HepG2 (cell line): ENCODE data around the gene CRYZL1. TPM values are rescaled to one million over a fixed set of nuclear protein-coding genes. Genes with fewer than 3 reads are reported as not detected.
A peak's percentile ranks its signal among the peaks of the same experiment; 100 is the strongest.

ENCODE experiments used
- CHCHD3 ChIP-seq: sonication (generic); formaldehyde crosslinking; IDR thresholded peaks from 2 replicates; pipeline ENCODE4 v1.8.0; 2022; ENCODE audit warnings: mild to moderate bottlenecking, missing genetic modification reagents, moderate library complexity
- CREB1 ChIP-seq, 2 experiments: fragments of 450-650 bp in 1 of 2; IDR thresholded peaks; 2 replicates each; pipeline ENCODE4 v1.6.1; 2016 to 2017; ENCODE audit warnings: control low read depth in 1 of 2, mild to moderate bottlenecking in 1 of 2, missing compliant biosample characterization in 1 of 2, missing genetic modification characterization in 1 of 2
- FOXA1 ChIP-seq, 2 experiments: fragments of 450-650 bp in 1 of 2; sonication (generic) in 1 of 2; formaldehyde crosslinking in 1 of 2; IDR thresholded peaks; 2 replicates each; pipeline versions ENCODE4 v1.4.0 to v1.6.1; 2016 to 2020; ENCODE audit warnings: missing genetic modification reagents in 1 of 2
- FOXP1 ChIP-seq, 2 experiments: fragments of 450-650 bp in 1 of 2; IDR thresholded peaks; 2 replicates each; pipeline ENCODE4 v1.6.1; 2017 to 2018; ENCODE audit warnings: antibody characterized with exemption in 1 of 2
- KDM2A ChIP-seq: sonication (generic); formaldehyde crosslinking; IDR thresholded peaks from 2 replicates; pipeline ENCODE4 v1.4.0; 2020; ENCODE audit warnings: low read depth, missing genetic modification reagents, borderline replicate concordance
- MED1 ChIP-seq: sonication (generic); formaldehyde crosslinking; IDR thresholded peaks from 2 replicates; pipeline ENCODE4 v1.4.0; 2020; ENCODE audit warnings: missing genetic modification reagents
- PHF5A ChIP-seq: IDR thresholded peaks from one replicate; pipeline ENCODE4 v1.6.1; 2018; ENCODE audit warnings: low read depth, missing genetic modification reagents; ENCODE audit not compliant: unreplicated experiment
- RELA ChIP-seq: sonication (generic); formaldehyde crosslinking; IDR thresholded peaks from 2 replicates; pipeline ENCODE4 v1.4.0; 2020; ENCODE audit warnings: missing genetic modification reagents
- RFXAP ChIP-seq: sonication (generic); formaldehyde crosslinking; IDR thresholded peaks from 2 replicates; pipeline ENCODE4 v1.4.0; 2020; ENCODE audit warnings: missing genetic modification reagents, borderline replicate concordance
- SIX1 ChIP-seq: sonication (generic); formaldehyde crosslinking; IDR thresholded peaks from 2 replicates; pipeline ENCODE4 v1.4.0; 2020; ENCODE audit warnings: missing genetic modification reagents, borderline replicate concordance
- SOX5 ChIP-seq: IDR thresholded peaks from 2 replicates; pipeline ENCODE4 v1.6.1; 2016; ENCODE audit warnings: borderline replicate concordance
- TEAD3 ChIP-seq: optimal IDR thresholded peaks from 2 replicates; pipeline ENCODE3; 2016; ENCODE audit warnings: borderline replicate concordance
- ZBTB2 ChIP-seq: sonication (generic); formaldehyde crosslinking; IDR thresholded peaks from 2 replicates; pipeline ENCODE4 v1.8.0; 2022; ENCODE audit warnings: low read depth, missing genetic modification reagents
- ZBTB20 ChIP-seq: sonication (generic); formaldehyde crosslinking; IDR thresholded peaks from 2 replicates; pipeline ENCODE4 v1.8.1; 2023; ENCODE audit warnings: missing genetic modification reagents, low read depth, mild to moderate bottlenecking, borderline replicate concordance
- ZNF235 ChIP-seq: sonication (generic); formaldehyde crosslinking; IDR thresholded peaks from 2 replicates; pipeline ENCODE4 v1.8.1; 2023; ENCODE audit warnings: mild to moderate bottlenecking, missing genetic modification reagents, borderline replicate concordance
- ZSCAN30 ChIP-seq: sonication (generic); formaldehyde crosslinking; IDR thresholded peaks from 2 replicates; pipeline ENCODE4 v1.5.0; 2020; ENCODE audit warnings: mild to moderate bottlenecking, missing genetic modification reagents
- polyA plus RNA-seq, 8 experiments: library from polyadenylated mRNA; depleted of rRNA in 3 of 8; stranded (reverse) in 7 of 8; unstranded in 1 of 8; fragments of >200 nt; fragmentation: Illumina TruSeq in 4 of 8; extraction: Trizol in 4 of 8; gene quantifications; 2 replicates each; pipeline versions ENCODE4 v1.2.1 to v1.2.3, GENCODE V29; 2011 to 2016; ENCODE audit warnings: low read depth in 4 of 8, missing spikeins in 1 of 8, mixed read lengths in 1 of 8; ENCODE audit not compliant: insufficient read depth in 1 of 8
- total RNA-seq, 5 experiments: library from RNA; depleted of rRNA; stranded (reverse); fragments of >200 nt; fragmentation: Illumina TruSeq; extraction: Trizol; gene quantifications; 2 replicates each; pipeline ENCODE4 v1.2.3, GENCODE V29; 2016; ENCODE audit warnings: low read depth in 1 of 5
- TF ChIP-seq, protein P1 (sequence below): sonication (generic); formaldehyde crosslinking; IDR thresholded peaks from 2 replicates; pipeline ENCODE4 v1.4.0; 2020; ENCODE audit warnings: missing genetic modification reagents, borderline replicate concordance
- TF ChIP-seq, protein P2 (sequence below): IDR thresholded peaks from 2 replicates; pipeline ENCODE4 v1.6.1; 2016; ENCODE audit warnings: mild to moderate bottlenecking
- TF ChIP-seq, protein P3 (sequence below): IDR thresholded peaks from 2 replicates; pipeline ENCODE4 v1.4.0; 2020; ENCODE audit warnings: mild to moderate bottlenecking, missing genetic modification reagents

The CRYZL1 gene
- total and polyA plus RNA-seq, 2 of the 13 experiments (the other 11 are each of a cell fraction or from before 2014, with no cell fraction given), result 20.3 to 27.7 TPM

DNA sequence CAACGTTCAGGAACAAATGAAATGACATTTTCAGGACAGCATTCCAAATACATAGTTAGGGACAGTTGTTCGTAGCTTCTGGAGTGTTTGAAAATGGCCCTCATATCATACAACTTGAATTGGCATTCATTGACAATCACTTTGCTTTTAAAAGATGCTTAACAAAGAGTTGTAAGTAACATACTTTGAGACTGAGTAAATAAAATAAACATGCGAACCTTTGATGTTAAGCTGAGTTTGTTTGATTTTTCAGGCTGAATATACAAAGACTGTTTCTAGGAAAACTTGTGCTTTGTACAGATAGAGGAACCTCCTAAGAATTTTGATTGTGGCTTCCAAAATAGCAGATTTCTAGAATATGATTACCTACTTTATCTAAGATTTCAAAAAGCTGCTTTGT, 46.1 kb upstream of the CRYZL1 start (continued):
- TF ChIP-seq, protein P1, sequence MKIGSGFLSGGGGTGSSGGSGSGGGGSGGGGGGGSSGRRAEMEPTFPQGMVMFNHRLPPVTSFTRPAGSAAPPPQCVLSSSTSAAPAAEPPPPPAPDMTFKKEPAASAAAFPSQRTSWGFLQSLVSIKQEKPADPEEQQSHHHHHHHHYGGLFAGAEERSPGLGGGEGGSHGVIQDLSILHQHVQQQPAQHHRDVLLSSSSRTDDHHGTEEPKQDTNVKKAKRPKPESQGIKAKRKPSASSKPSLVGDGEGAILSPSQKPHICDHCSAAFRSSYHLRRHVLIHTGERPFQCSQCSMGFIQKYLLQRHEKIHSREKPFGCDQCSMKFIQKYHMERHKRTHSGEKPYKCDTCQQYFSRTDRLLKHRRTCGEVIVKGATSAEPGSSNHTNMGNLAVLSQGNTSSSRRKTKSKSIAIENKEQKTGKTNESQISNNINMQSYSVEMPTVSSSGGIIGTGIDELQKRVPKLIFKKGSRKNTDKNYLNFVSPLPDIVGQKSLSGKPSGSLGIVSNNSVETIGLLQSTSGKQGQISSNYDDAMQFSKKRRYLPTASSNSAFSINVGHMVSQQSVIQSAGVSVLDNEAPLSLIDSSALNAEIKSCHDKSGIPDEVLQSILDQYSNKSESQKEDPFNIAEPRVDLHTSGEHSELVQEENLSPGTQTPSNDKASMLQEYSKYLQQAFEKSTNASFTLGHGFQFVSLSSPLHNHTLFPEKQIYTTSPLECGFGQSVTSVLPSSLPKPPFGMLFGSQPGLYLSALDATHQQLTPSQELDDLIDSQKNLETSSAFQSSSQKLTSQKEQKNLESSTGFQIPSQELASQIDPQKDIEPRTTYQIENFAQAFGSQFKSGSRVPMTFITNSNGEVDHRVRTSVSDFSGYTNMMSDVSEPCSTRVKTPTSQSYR (CRISPR knock-in tag), result no peak
- TF ChIP-seq ZBTB20 (CRISPR knock-in tag) (no peak), ZNF235 (CRISPR knock-in tag) (no peak), RELA (no peak), MED1 (CRISPR knock-in tag) (no peak), CREB1 (IDR thresholded peaks at IDR 0.05) (no peak), CREB1 (CRISPR knock-in tag; IDR thresholded peaks at IDR 0.05) (peak; percentile 50; the same call in 1 of the 2 replicates), KDM2A (no peak), ZBTB2 (CRISPR knock-in tag) (no peak), ZSCAN30 (CRISPR knock-in tag) (no peak), PHF5A (no peak), FOXA1 (IDR thresholded peaks at IDR 0.05) (0 out of 2 replicates have a peak, but pooled peaks have one; percentile 52), FOXA1 (CRISPR knock-in tag; IDR thresholded peaks at IDR 0.05) (peak; percentile 88), CHCHD3 (CRISPR knock-in tag) (no peak), SOX5 (CRISPR knock-in tag) (peak; percentile 97), FOXP1 (IDR thresholded peaks at IDR 0.05) (no peak), FOXP1 (CRISPR knock-in tag; IDR thresholded peaks at IDR 0.05) (peak; percentile 91), SIX1 (CRISPR knock-in tag) (0 out of 2 replicates have a peak, but pooled peaks have one; percentile 17), RFXAP (no peak), TEAD3 (CRISPR knock-in tag) (peak; percentile 65)
- TF ChIP-seq, protein P2, sequence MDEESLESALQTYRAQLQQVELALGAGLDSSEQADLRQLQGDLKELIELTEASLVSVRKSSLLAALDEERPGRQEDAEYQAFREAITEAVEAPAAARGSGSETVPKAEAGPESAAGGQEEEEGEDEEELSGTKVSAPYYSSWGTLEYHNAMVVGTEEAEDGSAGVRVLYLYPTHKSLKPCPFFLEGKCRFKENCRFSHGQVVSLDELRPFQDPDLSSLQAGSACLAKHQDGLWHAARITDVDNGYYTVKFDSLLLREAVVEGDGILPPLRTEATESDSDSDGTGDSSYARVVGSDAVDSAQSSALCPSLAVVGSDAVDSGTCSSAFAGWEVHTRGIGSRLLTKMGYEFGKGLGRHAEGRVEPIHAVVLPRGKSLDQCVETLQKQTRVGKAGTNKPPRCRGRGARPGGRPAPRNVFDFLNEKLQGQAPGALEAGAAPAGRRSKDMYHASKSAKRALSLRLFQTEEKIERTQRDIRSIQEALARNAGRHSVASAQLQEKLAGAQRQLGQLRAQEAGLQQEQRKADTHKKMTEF (CRISPR knock-in tag), result peak; percentile 60; the same call in 1 of the 2 replicates
- TF ChIP-seq, protein P3, sequence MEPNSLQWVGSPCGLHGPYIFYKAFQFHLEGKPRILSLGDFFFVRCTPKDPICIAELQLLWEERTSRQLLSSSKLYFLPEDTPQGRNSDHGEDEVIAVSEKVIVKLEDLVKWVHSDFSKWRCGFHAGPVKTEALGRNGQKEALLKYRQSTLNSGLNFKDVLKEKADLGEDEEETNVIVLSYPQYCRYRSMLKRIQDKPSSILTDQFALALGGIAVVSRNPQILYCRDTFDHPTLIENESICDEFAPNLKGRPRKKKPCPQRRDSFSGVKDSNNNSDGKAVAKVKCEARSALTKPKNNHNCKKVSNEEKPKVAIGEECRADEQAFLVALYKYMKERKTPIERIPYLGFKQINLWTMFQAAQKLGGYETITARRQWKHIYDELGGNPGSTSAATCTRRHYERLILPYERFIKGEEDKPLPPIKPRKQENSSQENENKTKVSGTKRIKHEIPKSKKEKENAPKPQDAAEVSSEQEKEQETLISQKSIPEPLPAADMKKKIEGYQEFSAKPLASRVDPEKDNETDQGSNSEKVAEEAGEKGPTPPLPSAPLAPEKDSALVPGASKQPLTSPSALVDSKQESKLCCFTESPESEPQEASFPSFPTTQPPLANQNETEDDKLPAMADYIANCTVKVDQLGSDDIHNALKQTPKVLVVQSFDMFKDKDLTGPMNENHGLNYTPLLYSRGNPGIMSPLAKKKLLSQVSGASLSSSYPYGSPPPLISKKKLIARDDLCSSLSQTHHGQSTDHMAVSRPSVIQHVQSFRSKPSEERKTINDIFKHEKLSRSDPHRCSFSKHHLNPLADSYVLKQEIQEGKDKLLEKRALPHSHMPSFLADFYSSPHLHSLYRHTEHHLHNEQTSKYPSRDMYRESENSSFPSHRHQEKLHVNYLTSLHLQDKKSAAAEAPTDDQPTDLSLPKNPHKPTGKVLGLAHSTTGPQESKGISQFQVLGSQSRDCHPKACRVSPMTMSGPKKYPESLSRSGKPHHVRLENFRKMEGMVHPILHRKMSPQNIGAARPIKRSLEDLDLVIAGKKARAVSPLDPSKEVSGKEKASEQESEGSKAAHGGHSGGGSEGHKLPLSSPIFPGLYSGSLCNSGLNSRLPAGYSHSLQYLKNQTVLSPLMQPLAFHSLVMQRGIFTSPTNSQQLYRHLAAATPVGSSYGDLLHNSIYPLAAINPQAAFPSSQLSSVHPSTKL (CRISPR knock-in tag), result peak; percentile 96
